ENCODE measurements around the gene SMIM13.
A peak's percentile ranks its signal among the peaks of the same experiment; 100 is the strongest.

SMIM13 gene

GRCh38 chr6:11093626-11094410 lies at the start of gene SMIM13:
Gene SMIM13 (plus strand): TSS chr6:11093834. CDS start chr6:11094314, 480 bp downstream.
- DNase-seq = peak; percentile 95

- peak; percentile 10 for DNase-seq
Measured at GRCh38 chr6:11043961-11044711, 49.5 kb upstream of the SMIM13 start, which contains the start of gene ELOVL2. Gene ELOVL2 (minus strand): TSS chr6:11044305. CDS start chr6:11044230, 75 bp downstream.

GRCh38 chr6:11044712-11045167 lies 48.9 kb upstream of the SMIM13 start:
- DNase-seq = no peak

GRCh38 chr6:11050731-11051130 lies 42.9 kb upstream of the SMIM13 start:
- DNase-seq = no peak

GRCh38 chr6:11053307-11053706 lies 40.3 kb upstream of the SMIM13 start:
- no peak for DNase-seq

GRCh38 chr6:11054722-11055121 lies 38.9 kb upstream of the SMIM13 start:
- no peak for DNase-seq

GRCh38 chr6:11055127-11055627 lies 38.5 kb upstream of the SMIM13 start:
- DNase-seq = no peak

GRCh38 chr6:11056871-11057270 lies 36.8 kb upstream of the SMIM13 start:
- no peak for DNase-seq

GRCh38 chr6:11058406-11058805 lies 35.2 kb upstream of the SMIM13 start:
- DNase-seq = no peak

GRCh38 chr6:11062083-11062482 lies 31.6 kb upstream of the SMIM13 start:
- DNase-seq = no peak

- no peak for DNase-seq
Measured at GRCh38 chr6:11062715-11063114, 30.9 kb upstream of the SMIM13 start.

GRCh38 chr6:11064836-11065235 lies 28.8 kb upstream of the SMIM13 start:
- DNase-seq = no peak

GRCh38 chr6:11065436-11066202 lies 28.0 kb upstream of the SMIM13 start:
- DNase-seq = no peak

GRCh38 chr6:11066505-11067347 lies 26.9 kb upstream of the SMIM13 start:
- DNase-seq = no peak

GRCh38 chr6:11067348-11067747 lies 26.3 kb upstream of the SMIM13 start:
- no peak for DNase-seq

GRCh38 chr6:11069760-11070159 lies 23.9 kb upstream of the SMIM13 start:
- DNase-seq = no peak

GRCh38 chr6:11072101-11072500 lies 21.5 kb upstream of the SMIM13 start:
- DNase-seq = no peak

- no peak for DNase-seq
Measured at GRCh38 chr6:11076540-11076939, 17.1 kb upstream of the SMIM13 start.

- DNase-seq = no peak
Measured at GRCh38 chr6:11078266-11078665, 15.4 kb upstream of the SMIM13 start.

- DNase-seq = no peak
Measured at GRCh38 chr6:11080296-11080695, 13.3 kb upstream of the SMIM13 start.

GRCh38 chr6:11083491-11083890 lies 10.1 kb upstream of the SMIM13 start:
- no peak for DNase-seq

GRCh38 chr6:11083956-11084355 lies 9.7 kb upstream of the SMIM13 start:
- DNase-seq = no peak

Measured in CD4-positive, alpha-beta T cell treated with Interleukin-6 for 4 hours (primary cell).